Hepatocyte (in vitro differentiated cells): Measurements from ENCODE around the gene TMEM255B. TPM values are rescaled to one million over a fixed set of nuclear protein-coding genes. Genes with fewer than 3 reads are reported as not detected.

Experiments
- DNase-seq: peaks from one replicate; pipeline ENCODE4 v3.0.0-alpha.2; 2016; ENCODE audit warnings: low spot score
- H2AFZ ChIP-seq: fragments of 200-600 bp; sonication (generic); 2 replicates; pipeline ENCODE4 v1.6.0; 2016; ENCODE audit warnings: antibody characterized with exemption, mild to moderate bottlenecking
- H3K27ac ChIP-seq: fragments of 200-600 bp; sonication (generic); 2 replicates; pipeline ENCODE4 v1.5.1; 2016; ENCODE audit warnings: mild to moderate bottlenecking
- H3K27me3 ChIP-seq: fragments of 200-600 bp; sonication (generic); 2 replicates; pipeline ENCODE4 v1.6.1; 2016
- H3K36me3 ChIP-seq: fragments of 200-600 bp; sonication (generic); replicated peaks from 2 replicates; pipeline ENCODE4 v1.5.1; 2016; ENCODE audit warnings: low read depth; ENCODE audit not compliant: insufficient read depth
- H3K4me1 ChIP-seq: fragments of 200-600 bp; sonication (generic); 2 replicates; pipeline ENCODE4 v1.5.1; 2016; ENCODE audit warnings: mild to moderate bottlenecking, moderate library complexity; ENCODE audit not compliant: insufficient read depth
- H3K4me2 ChIP-seq: fragments of 200-600 bp; sonication (generic); 2 replicates; pipeline ENCODE4 v1.6.0; 2016
- H3K4me3 ChIP-seq: fragments of 200-600 bp; sonication (generic); 2 replicates; pipeline ENCODE4 v1.5.1; 2016; ENCODE audit warnings: mild to moderate bottlenecking
- H3K79me2 ChIP-seq: fragments of 200-600 bp; sonication (generic); 2 replicates; pipeline ENCODE4 v1.6.0; 2017; ENCODE audit warnings: mild to moderate bottlenecking
- H3K9me2 ChIP-seq: fragments of 200-600 bp; sonication (generic); replicated peaks from 2 replicates; pipeline ENCODE4 v1.6.0; 2017; ENCODE audit warnings: mild to moderate bottlenecking; ENCODE audit not compliant: insufficient read depth
- H3K9me3 ChIP-seq: fragments of 200-600 bp; sonication (generic); 2 replicates; pipeline ENCODE4 v1.5.1; 2016; ENCODE audit warnings: low read depth, mild to moderate bottlenecking
- H4K20me1 ChIP-seq: fragments of 200-600 bp; sonication (generic); 2 replicates; pipeline ENCODE4 v1.6.0; 2016; ENCODE audit warnings: mild to moderate bottlenecking; ENCODE audit not compliant: insufficient read depth, poor library complexity, severe bottlenecking
- CTCF ChIP-seq: fragments of 200-600 bp; sonication (generic); IDR thresholded peaks from 2 replicates; pipeline ENCODE4 v1.5.1; 2016; ENCODE audit warnings: antibody characterized with exemption, mild to moderate bottlenecking; ENCODE audit not compliant: poor library complexity
- EZH2 ChIP-seq: fragments of 200-600 bp; sonication (generic); IDR thresholded peaks from 2 replicates; pipeline ENCODE4 v1.6.1; 2016; ENCODE audit warnings: antibody characterized with exemption, mild to moderate bottlenecking, borderline replicate concordance
- EZH2phosphoT487 ChIP-seq: fragments of 200-600 bp; sonication (generic); IDR thresholded peaks from one replicate; pipeline ENCODE4 v1.6.1; 2018; ENCODE audit warnings: antibody characterized with exemption, mild to moderate bottlenecking, low read depth, moderate library complexity; ENCODE audit not compliant: unreplicated experiment, severe bottlenecking
- WGBS: methylation state at CpG from one replicate; pipeline ENCODE4 v1.1.6; 2016; ENCODE audit warnings: low lambda C conversion rate; ENCODE audit errors: missing lambda C conversion rate; 5-methylcytosine and 5-hydroxymethylcytosine counted together
- polyA plus RNA-seq: library from polyadenylated mRNA; unstranded; fragments of >200 nt; fragmentation: Nextera tagmentation; extraction: Ambion mirVana; gene quantifications from 2 replicates; pipeline ENCODE4 v1.2.1, GENCODE V29; 2016
- total RNA-seq: library from RNA; depleted of rRNA; stranded (reverse); fragments of >200 nt; gene quantifications from 2 replicates; pipeline ENCODE4 v1.2.3, GENCODE V29; 2014

Gene TMEM255B
- total and polyA plus RNA-seq, 2 experiments from 2014 or later = 0.10 to 4.0 TPM

- Histone ChIP-seq H3K36me3 (no peaks in the 10 kb centered on the region), H3K9me2 (no peaks in the 10 kb centered on the region), H3K4me2 (no peak overlapping the region), H4K20me1 (no peaks in the 10 kb centered on the region), H3K9me3 (no peaks in the 10 kb centered on the region), H3K4me1 (no peaks in the 10 kb centered on the region), H3K27me3 (peaks cover 4% of the 10 kb centered on the region), H3K4me3 (no peak overlapping the region), H3K27ac (no peak overlapping the region), H2AFZ (no peak overlapping the region), H3K79me2 (no peaks in the 10 kb centered on the region)
- no peak for DNase-seq
- 90% methylated on average over 19 of the region's 19 CpGs for WGBS
- no peak for TF ChIP-seq EZH2phosphoT487
- no peak for TF ChIP-seq CTCF
- TF ChIP-seq EZH2 = no peak
These were observed 32.7 kb downstream of the TMEM255B start for GRCh38 chr13:113791761-113792160.

- H3K4me3 ChIP-seq = no peak overlapping the region
- TF ChIP-seq CTCF (no peak), EZH2phosphoT487 (no peak), EZH2 (no peak)
- H3K4me2 ChIP-seq = no peak overlapping the region
- H3K4me1 ChIP-seq = no peaks in the 10 kb centered on the region
- no peaks in the 10 kb centered on the region for H3K79me2 ChIP-seq
- no peak for DNase-seq
- H4K20me1 ChIP-seq = no peaks in the 10 kb centered on the region
- H2AFZ ChIP-seq = no peak overlapping the region
- no peak overlapping the region for H3K27ac ChIP-seq
- H3K36me3 ChIP-seq = no peaks in the 10 kb centered on the region
- H3K9me3 ChIP-seq = no peaks in the 10 kb centered on the region
- no peaks in the 10 kb centered on the region for H3K9me2 ChIP-seq
- peaks cover under 1% of the 10 kb centered on the region for H3K27me3 ChIP-seq
- 85% methylated on average over 12 of the region's 12 CpGs for WGBS
These were observed 33.3 kb downstream of the TMEM255B start for GRCh38 chr13:113792236-113792770.

GRCh38 chr13:113792886-113793717, 34.1 kb downstream of the TMEM255B start:
- H3K79me2 ChIP-seq = no peaks in the 10 kb centered on the region
- no peak overlapping the region for H2AFZ ChIP-seq
- H3K27ac ChIP-seq = no peak overlapping the region
- no peaks in the 10 kb centered on the region for H3K9me3 ChIP-seq
- H3K4me2 ChIP-seq = no peak overlapping the region
- no peak for TF ChIP-seq EZH2phosphoT487
- no peaks in the 10 kb centered on the region for H3K27me3 ChIP-seq
- H3K4me3 ChIP-seq = no peak overlapping the region
- H3K4me1 ChIP-seq = no peaks in the 10 kb centered on the region
- 87% methylated on average over 33 of the region's 33 CpGs for WGBS
- no peak for DNase-seq
- no peaks in the 10 kb centered on the region for H3K9me2 ChIP-seq
- H3K36me3 ChIP-seq = no peaks in the 10 kb centered on the region
- no peaks in the 10 kb centered on the region for H4K20me1 ChIP-seq

GRCh38 chr13:113793718-113794085, 34.7 kb downstream of the TMEM255B start:
- Histone ChIP-seq H3K9me3 (no peaks in the 10 kb centered on the region), H3K4me3 (no peak overlapping the region), H3K9me2 (no peaks in the 10 kb centered on the region), H4K20me1 (no peaks in the 10 kb centered on the region), H3K36me3 (no peaks in the 10 kb centered on the region), H2AFZ (no peak overlapping the region), H3K4me1 (no peaks in the 10 kb centered on the region), H3K27me3 (no peaks in the 10 kb centered on the region), H3K27ac (no peak overlapping the region), H3K4me2 (no peak overlapping the region), H3K79me2 (no peaks in the 10 kb centered on the region)
- 95% methylated on average over 15 of the region's 15 CpGs for WGBS
- no peak for DNase-seq
- TF ChIP-seq EZH2 (no peak), CTCF (no peak), EZH2phosphoT487 (no peak)
